WERI-Rb-1 (cell line): ENCODE data around the gene KLHL17.

Experiments used
- DNase-seq: peaks from one replicate; pipeline ENCODE4 v3.0.0-alpha.2; 2020
- H3K27ac ChIP-seq: fragments of 250-450 bp; sonication (Bioruptor Pico); 2 replicates; pipeline ENCODE4 v1.5.1; 2020; ENCODE audit warnings: mild to moderate bottlenecking, moderate library complexity
- H3K27me3 ChIP-seq: fragments of 250-450 bp; sonication (Bioruptor Pico); 2 replicates; pipeline ENCODE4 v1.5.1; 2021; ENCODE audit warnings: mild to moderate bottlenecking, low read depth, moderate library complexity; ENCODE audit not compliant: insufficient read depth, severe bottlenecking
- H3K36me3 ChIP-seq: fragments of 250-450 bp; sonication (Bioruptor Pico); 2 replicates; pipeline ENCODE4 v1.5.1; 2020; ENCODE audit warnings: mild to moderate bottlenecking, moderate library complexity
- H3K4me3 ChIP-seq: 2 replicates; pipeline ENCODE4 v1.5.1; 2011; ENCODE audit warnings: low read depth, mild to moderate bottlenecking, control low read depth, low read length
- H3K9me3 ChIP-seq: fragments of 250-450 bp; sonication (Bioruptor Pico); 2 replicates; pipeline ENCODE4 v1.5.1; 2021; ENCODE audit warnings: mild to moderate bottlenecking, moderate library complexity; ENCODE audit not compliant: severe bottlenecking
- TF ChIP-seq, protein P1 (sequence below): IDR thresholded peaks from 2 replicates; pipeline ENCODE4 v1.5.1; 2011; ENCODE audit warnings: low read depth, mild to moderate bottlenecking, control low read depth, inconsistent platforms, low read length

Gene KLHL17

DNA sequence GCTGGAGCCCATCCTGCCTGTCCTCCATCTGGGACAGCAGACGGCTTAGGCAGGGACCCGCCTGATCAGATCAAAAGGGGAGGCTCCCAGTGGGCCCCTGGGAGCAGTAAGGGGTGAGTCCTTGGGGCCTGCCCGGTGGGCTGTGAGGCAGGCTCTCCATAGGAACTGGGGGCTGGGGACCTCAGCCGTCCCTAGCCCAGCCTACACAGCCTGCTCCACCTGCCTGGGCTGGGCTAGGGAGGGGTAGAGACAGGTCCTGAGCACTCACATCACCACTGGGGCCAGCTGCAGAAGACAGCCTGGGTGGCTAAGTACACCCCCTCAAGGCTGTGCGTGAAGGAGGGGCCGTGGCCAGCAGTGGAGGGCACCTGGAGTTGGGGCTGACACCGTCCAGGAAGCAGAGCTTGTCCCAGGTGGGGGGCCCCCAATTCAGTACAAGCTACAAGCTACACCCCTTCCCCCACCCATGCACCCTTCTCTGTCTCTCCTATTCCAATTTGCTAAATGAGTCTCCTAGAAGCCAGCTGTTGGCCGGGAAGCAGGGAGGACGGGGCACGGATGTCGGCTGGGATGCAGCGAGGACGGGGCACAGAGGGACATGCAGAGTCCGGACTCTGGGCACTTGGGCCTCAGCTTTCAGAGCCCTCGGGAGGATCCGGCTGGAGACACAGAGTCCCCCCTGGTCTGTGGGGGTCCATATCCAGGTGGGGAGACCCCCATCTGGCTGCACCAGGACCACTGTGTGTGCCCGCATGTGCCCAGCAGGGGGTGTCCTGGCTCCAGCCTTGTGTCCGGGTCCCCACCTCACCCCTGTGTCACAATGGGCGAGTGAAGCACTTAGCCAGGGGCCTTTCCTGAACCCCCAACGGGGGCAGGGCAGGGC is 54.7 kb downstream of the KLHL17 start:
- Histone ChIP-seq H3K9me3 (no peaks in the 10 kb centered on the region), H3K27me3 (no peaks in the 10 kb centered on the region), H3K36me3 (no peaks in the 10 kb centered on the region), H3K27ac (peak overlapping the region; percentile 49), H3K4me3 (no peak overlapping the region)
- TF ChIP-seq, protein P1, sequence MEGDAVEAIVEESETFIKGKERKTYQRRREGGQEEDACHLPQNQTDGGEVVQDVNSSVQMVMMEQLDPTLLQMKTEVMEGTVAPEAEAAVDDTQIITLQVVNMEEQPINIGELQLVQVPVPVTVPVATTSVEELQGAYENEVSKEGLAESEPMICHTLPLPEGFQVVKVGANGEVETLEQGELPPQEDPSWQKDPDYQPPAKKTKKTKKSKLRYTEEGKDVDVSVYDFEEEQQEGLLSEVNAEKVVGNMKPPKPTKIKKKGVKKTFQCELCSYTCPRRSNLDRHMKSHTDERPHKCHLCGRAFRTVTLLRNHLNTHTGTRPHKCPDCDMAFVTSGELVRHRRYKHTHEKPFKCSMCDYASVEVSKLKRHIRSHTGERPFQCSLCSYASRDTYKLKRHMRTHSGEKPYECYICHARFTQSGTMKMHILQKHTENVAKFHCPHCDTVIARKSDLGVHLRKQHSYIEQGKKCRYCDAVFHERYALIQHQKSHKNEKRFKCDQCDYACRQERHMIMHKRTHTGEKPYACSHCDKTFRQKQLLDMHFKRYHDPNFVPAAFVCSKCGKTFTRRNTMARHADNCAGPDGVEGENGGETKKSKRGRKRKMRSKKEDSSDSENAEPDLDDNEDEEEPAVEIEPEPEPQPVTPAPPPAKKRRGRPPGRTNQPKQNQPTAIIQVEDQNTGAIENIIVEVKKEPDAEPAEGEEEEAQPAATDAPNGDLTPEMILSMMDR, result peak; percentile 75
- DNase-seq, result peak; percentile 61
